NCI-H2081 treated with DMSO at 0.1 percent for 48 hours (cell line): ENCODE data around the gene ITIH6.

ENCODE experiments used
- DNase-seq: peaks from one replicate; lab custom pipeline; 2025; lab: John Stamatoyannopoulos, UW

ITIH6 gene

GRCh38 chrX:54710920-54711319 is 87.1 kb downstream of the ITIH6 start:
- no peak for DNase-seq

- DNase-seq = no peak
These were observed 89.7 kb downstream of the ITIH6 start for GRCh38 chrX:54708404-54708803.
